Stomach (tissue), 9 donors: ENCODE measurements around the gene UBE3A. TPM values are rescaled to one million over a fixed set of nuclear protein-coding genes. Genes with fewer than 3 reads are reported as not detected.
"Not testable (repeated sequence)": the region's sequence is repeated elsewhere in the genome, so short reads cannot be mapped to it uniquely, and the experiment has no call there.

Experiments used
- DNase-seq, 2 donors: peaks; one replicate each; pipeline versions ENCODE4 v3.0.0 to v3.0.0-alpha.2; 2013 to 2019
- H3K27ac ChIP-seq, 5 donors: fragments of 200-600 bp in 4 of 5; sonication (generic) in 4 of 5; one replicate each; pipeline ENCODE4 v1.5.1; 2013 to 2019; ENCODE audit warnings: mild to moderate bottlenecking in 1 of 5, moderate library complexity in 1 of 5
- H3K27me3 ChIP-seq, 3 donors: fragments of 200-600 bp; sonication (generic); one replicate each; pipeline ENCODE4 v1.5.1; 2017 to 2019; ENCODE audit warnings: mixed run types in 1 of 3
- H3K36me3 ChIP-seq, 4 donors: fragments of 200-600 bp; sonication (generic); 1 replicate in 3 of 4; 2 replicates in 1 of 4; pipeline ENCODE4 v1.5.1; 2016 to 2019
- H3K4me1 ChIP-seq, 4 donors: fragments of 200-600 bp; sonication (generic); one replicate each; pipeline ENCODE4 v1.5.1; 2016 to 2019
- H3K4me3 ChIP-seq, 4 donors: fragments of 200-600 bp; sonication (generic) in 3 of 4; one replicate each; pipeline ENCODE4 v1.5.1; 2016 to 2019; ENCODE audit warnings: mild to moderate bottlenecking in 1 of 4
- H3K9me3 ChIP-seq, 4 donors: fragments of 200-600 bp; sonication (generic); one replicate each; pipeline ENCODE4 v1.5.1; 2016 to 2019
- CTCF ChIP-seq, 7 experiments: fragments of 450-650 bp in 4 of 7; fragments of 200-600 bp in 3 of 7; sonication (generic) in 3 of 7; IDR thresholded peaks; one replicate each; pipeline ENCODE4 v1.5.1; 2016 to 2019; ENCODE audit warnings: antibody characterized with exemption in 7 of 7, control low read depth in 2 of 7, mild to moderate bottlenecking in 1 of 7
- EP300 ChIP-seq: sonication (generic); formaldehyde crosslinking; IDR thresholded peaks from one replicate; pipeline ENCODE4 v1.6.1; 2017; ENCODE audit warnings: antibody characterized with exemption
- POLR2A ChIP-seq, 4 donors: fragments of 450-650 bp; IDR thresholded peaks; one replicate each; pipeline ENCODE4 v1.6.1; 2016; ENCODE audit warnings: antibody characterized with exemption in 4 of 4, control low read depth in 2 of 4, mild to moderate bottlenecking in 1 of 4, moderate library complexity in 1 of 4
- POLR2AphosphoS5 ChIP-seq, 3 donors: sonication (generic); formaldehyde crosslinking; IDR thresholded peaks; one replicate each; pipeline ENCODE4 v1.6.1; 2016; ENCODE audit warnings: antibody characterized with exemption in 3 of 3
- WGBS, 5 donors: extraction: QIAGEN DNeasy Blood & Tissue Kit in 3 of 5; methylation state at CpG; one replicate each; pipeline versions ENCODE4 v1.1.5 to v1.1.7; 2013 to 2018; 5-methylcytosine and 5-hydroxymethylcytosine counted together
- intact Hi-C: fragments of 100-400 bp; cut with DNase I; formaldehyde crosslinking; loops from one replicate; pipeline ENCODE4 v1.15.1; 2023; ENCODE audit warnings: low total_unique reads
- polyA plus RNA-seq, 3 donors: library from polyadenylated mRNA; stranded (reverse); fragments of 200-250 nt; gene quantifications; one replicate each; pipeline ENCODE4 v1.2.3, GENCODE V29; 2013
- total RNA-seq, 5 donors: library from RNA; depleted of rRNA; stranded (reverse); fragments of >200 nt; gene quantifications; one replicate each; pipeline versions ENCODE4 v1.1.0 to v1.2.3, GENCODE V29; 2014 to 2016
- donor health status: healthy with polysubstance abuse.
- donor health status: Bipolar disorder and iron deficiency.
- donor health status: healthy.

Gene UBE3A
- total and polyA plus RNA-seq, 8 donors = 11.0 to 209 (median 59.2) TPM

- intact Hi-C loops = no loop called here
- WGBS, 5 donors = 44 to 85% (median 66%) methylated on average over 2 of the region's 2 CpGs
- H3K36me3 ChIP-seq = no peaks in the 10 kb centered on the region
- TF ChIP-seq POLR2A (IDR thresholded peaks at IDR 0.05) = no peak
- no peak for TF ChIP-seq CTCF (IDR thresholded peaks at IDR 0.05)
- no peak for TF ChIP-seq EP300
- TF ChIP-seq POLR2AphosphoS5 (IDR thresholded peaks at IDR 0.05) = no peak
- DNase-seq = no peak
- no peak overlapping the region for H3K27ac ChIP-seq
- peaks cover 0 to 39% (median 16%) of the 10 kb centered on the region in 4 donors for H3K9me3 ChIP-seq
- H3K27me3 ChIP-seq = no peaks in the 10 kb centered on the region
- H3K4me3 ChIP-seq = no peak overlapping the region
- H3K4me1 ChIP-seq = no peaks in the 10 kb centered on the region
Measured at GRCh38 chr15:25454771-25455170, 15.9 kb upstream of the UBE3A start.

- H3K27ac ChIP-seq, H3K4me3 ChIP-seq, H3K27me3 ChIP-seq, H3K36me3 ChIP-seq, intact Hi-C loops, H3K4me1 ChIP-seq, DNase-seq: not testable (repeated sequence)
- WGBS, 5 donors = 74 to 86% (median 81%) methylated on average over 5 of the region's 5 CpGs
- H3K9me3 ChIP-seq = peaks cover 0 to 40% (median 16%) of the 10 kb centered on the region in 4 donors
Measured at GRCh38 chr15:25453246-25453645, 14.4 kb upstream of the UBE3A start.

- DNase-seq = no peak
- Histone ChIP-seq H3K4me3 (no peak overlapping the region), H3K27me3 (no peaks in the 10 kb centered on the region), H3K36me3 (no peaks in the 10 kb centered on the region), H3K27ac (no peak overlapping the region), H3K4me1 (no peaks in the 10 kb centered on the region), H3K9me3 (peaks cover 0 to 40% (median 16%) of the 10 kb centered on the region in 4 donors)
- intact Hi-C loops = no loop called here
- WGBS, 5 donors = 92 to 100% (median 96%) methylated on average over 1 of the region's 1 CpG
- no peak for TF ChIP-seq POLR2AphosphoS5 (IDR thresholded peaks at IDR 0.05)
- no peak for TF ChIP-seq EP300
- no peak for TF ChIP-seq CTCF (IDR thresholded peaks at IDR 0.05)
- no peak for TF ChIP-seq POLR2A (IDR thresholded peaks at IDR 0.05)
Measured at GRCh38 chr15:25451501-25451900, 12.7 kb upstream of the UBE3A start.

- WGBS, 5 donors = 89 to 100% (median 96%) methylated on average over 1 of the region's 1 CpG
- no peaks in the 10 kb centered on the region for H3K36me3 ChIP-seq
- no peak for DNase-seq
- peaks cover 0 to 40% (median 12%) of the 10 kb centered on the region in 4 donors for H3K9me3 ChIP-seq
- H3K4me1 ChIP-seq = no peaks in the 10 kb centered on the region
- no peaks in the 10 kb centered on the region for H3K27me3 ChIP-seq
- H3K4me3 ChIP-seq = no peak overlapping the region
- H3K27ac ChIP-seq = no peak overlapping the region
- intact Hi-C loops = no loop called here
- TF ChIP-seq CTCF (IDR thresholded peaks at IDR 0.05) (no peak), POLR2AphosphoS5 (IDR thresholded peaks at IDR 0.05) (no peak), POLR2A (IDR thresholded peaks at IDR 0.05) (no peak), EP300 (no peak)
Measured at GRCh38 chr15:25450163-25450562, 11.3 kb upstream of the UBE3A start.

GRCh38 chr15:25446076-25446475 is 7.3 kb upstream of the UBE3A start:
- Histone ChIP-seq H3K9me3 (peaks cover 0 to 14% (median 3%) of the 10 kb centered on the region in 4 donors), H3K4me3 (no peak overlapping the region)

More at GRCh38 chr15:25446076-25446475, 7.3 kb upstream of the UBE3A start:
- no peak for TF ChIP-seq POLR2AphosphoS5 (IDR thresholded peaks at IDR 0.05)
- no peak overlapping the region for H3K27ac ChIP-seq
- no peaks in the 10 kb centered on the region for H3K4me1 ChIP-seq
- WGBS, 5 donors = 86 to 94% (median 91%) methylated on average over 3 of the region's 3 CpGs
- no peaks in the 10 kb centered on the region for H3K27me3 ChIP-seq
- no peak for DNase-seq
- intact Hi-C loops = no loop called here
- no peaks in the 10 kb centered on the region for H3K36me3 ChIP-seq
